Astrocyte (in vitro differentiated cells and primary cell): ENCODE data around the gene LSP1.

ENCODE experiments used
- EZH2 ChIP-seq: IDR thresholded peaks from 2 replicates; pipeline ENCODE4 v1.6.1; 2012; ENCODE audit warnings: mild to moderate bottlenecking, low read length, inconsistent platforms; ENCODE audit not compliant: insufficient read depth
- TF ChIP-seq, protein P1 (sequence below): IDR thresholded peaks from 2 replicates; pipeline ENCODE4 v1.5.1; 2011; ENCODE audit warnings: low read depth, mild to moderate bottlenecking, inconsistent platforms, low read length, moderate library complexity; ENCODE audit not compliant: insufficient read depth

DNA sequence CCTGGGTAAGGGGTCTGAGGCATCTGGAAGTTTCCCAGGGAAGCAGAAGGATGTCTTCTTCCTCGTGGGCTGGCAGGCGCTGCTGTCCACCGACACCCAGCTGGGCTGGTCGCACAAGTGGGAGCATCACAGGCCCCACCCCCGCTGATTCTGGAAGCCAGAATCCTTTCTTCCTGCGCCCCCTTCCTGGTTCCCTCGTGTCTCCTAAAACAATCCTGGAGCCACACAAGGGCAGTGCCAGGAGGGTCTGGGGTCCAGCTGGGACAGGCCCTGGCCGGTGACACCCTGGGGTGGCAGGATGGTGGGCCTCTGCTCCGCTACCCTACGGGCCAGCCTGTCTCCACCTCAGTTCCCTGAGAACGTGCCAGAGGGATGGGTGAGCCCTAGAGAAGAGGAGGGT is 4.2 kb downstream of the LSP1 start:
- TF ChIP-seq, protein P1, sequence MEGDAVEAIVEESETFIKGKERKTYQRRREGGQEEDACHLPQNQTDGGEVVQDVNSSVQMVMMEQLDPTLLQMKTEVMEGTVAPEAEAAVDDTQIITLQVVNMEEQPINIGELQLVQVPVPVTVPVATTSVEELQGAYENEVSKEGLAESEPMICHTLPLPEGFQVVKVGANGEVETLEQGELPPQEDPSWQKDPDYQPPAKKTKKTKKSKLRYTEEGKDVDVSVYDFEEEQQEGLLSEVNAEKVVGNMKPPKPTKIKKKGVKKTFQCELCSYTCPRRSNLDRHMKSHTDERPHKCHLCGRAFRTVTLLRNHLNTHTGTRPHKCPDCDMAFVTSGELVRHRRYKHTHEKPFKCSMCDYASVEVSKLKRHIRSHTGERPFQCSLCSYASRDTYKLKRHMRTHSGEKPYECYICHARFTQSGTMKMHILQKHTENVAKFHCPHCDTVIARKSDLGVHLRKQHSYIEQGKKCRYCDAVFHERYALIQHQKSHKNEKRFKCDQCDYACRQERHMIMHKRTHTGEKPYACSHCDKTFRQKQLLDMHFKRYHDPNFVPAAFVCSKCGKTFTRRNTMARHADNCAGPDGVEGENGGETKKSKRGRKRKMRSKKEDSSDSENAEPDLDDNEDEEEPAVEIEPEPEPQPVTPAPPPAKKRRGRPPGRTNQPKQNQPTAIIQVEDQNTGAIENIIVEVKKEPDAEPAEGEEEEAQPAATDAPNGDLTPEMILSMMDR: no peak
- no peak for TF ChIP-seq EZH2
